Measurements from ENCODE around the gene CLASP1. TPM values are rescaled to one million over a fixed set of nuclear protein-coding genes. Genes with fewer than 3 reads are reported as not detected.

CLASP1 gene
- total and polyA plus RNA-seq, 2 experiments from 2014 or later = 16.6 to 56.3 TPM

GRCh38 chr2:121613774-121614173 lies 35.5 kb downstream of the CLASP1 start:
- Mint-ChIP-seq H3K27ac (no peak overlapping the region), H3K4me1 (no peaks in the 10 kb centered on the region), H3K36me3 (ENCODE audit: low read depth) (peaks cover 4% of the 10 kb centered on the region; the same call in 2 of the 3 replicates), H3K27me3 (ENCODE audit: insufficient read depth, low read depth, poor library complexity) (no peaks in the 10 kb centered on the region), H3K9me3 (no peaks in the 10 kb centered on the region), H3K4me3 (no peak overlapping the region)
- H3F3A ChIP-seq (replicated peaks; ENCODE audit: low read depth) = no peaks in the 10 kb centered on the region
- no peak overlapping the region for H3K27ac ChIP-seq (ENCODE audit: low read depth)
- H3K4me3 ChIP-seq = no peak overlapping the region
- no peaks in the 10 kb centered on the region for H3K9me2 ChIP-seq (ENCODE audit: insufficient read depth)
- H2AFZ ChIP-seq = no peak overlapping the region
- no peak overlapping the region for H3K4me2 ChIP-seq
- peaks cover 31% of the 10 kb centered on the region for H4K20me1 ChIP-seq (replicated peaks; ENCODE audit: insufficient read depth)
- H3K79me2 ChIP-seq (replicated peaks; ENCODE audit: insufficient read depth) = peaks cover 51% of the 10 kb centered on the region
- DNase-seq (ENCODE audit: low spot score) (no peak), ATAC-seq (no peak)
- no peaks in the 10 kb centered on the region for H3K4me1 ChIP-seq (ENCODE audit: insufficient read depth)
- no peaks in the 10 kb centered on the region for H3K27me3 ChIP-seq (ENCODE audit: insufficient read depth)
- TF ChIP-seq ZNF331 (CRISPR knock-in tag; IDR thresholded peaks at IDR 0.05; ENCODE audit: low read depth) (no peak), JUNB (IDR thresholded peaks at IDR 0.05; ENCODE audit: unreplicated experiment) (no peak), CREB1 (CRISPR knock-in tag; IDR thresholded peaks at IDR 0.05; ENCODE audit: low read depth) (no peak), STAT1 (IDR thresholded peaks at IDR 0.05; ENCODE audit: unreplicated experiment) (no peak), EZH2phosphoT487 (IDR thresholded peaks at IDR 0.05; ENCODE audit: unreplicated experiment) (no peak), NANOG (IDR thresholded peaks at IDR 0.05; ENCODE audit: borderline replicate concordance) (no peak), ETS1 (IDR thresholded peaks at IDR 0.05) (no peak), POLR2AphosphoS5 (IDR thresholded peaks at IDR 0.05; ENCODE audit: low read depth) (no peak), CTCF (conservative IDR thresholded peaks at IDR 0.05; ENCODE audit: low read depth in 2 of 2) (no peak), EZH2 (IDR thresholded peaks at IDR 0.05; ENCODE audit: low read depth, unreplicated experiment) (no peak), REST (IDR thresholded peaks at IDR 0.05; ENCODE audit: unreplicated experiment) (no peak), ZNF114 (CRISPR knock-in tag; IDR thresholded peaks at IDR 0.05) (no peak)
- TF ChIP-seq, protein P1, sequence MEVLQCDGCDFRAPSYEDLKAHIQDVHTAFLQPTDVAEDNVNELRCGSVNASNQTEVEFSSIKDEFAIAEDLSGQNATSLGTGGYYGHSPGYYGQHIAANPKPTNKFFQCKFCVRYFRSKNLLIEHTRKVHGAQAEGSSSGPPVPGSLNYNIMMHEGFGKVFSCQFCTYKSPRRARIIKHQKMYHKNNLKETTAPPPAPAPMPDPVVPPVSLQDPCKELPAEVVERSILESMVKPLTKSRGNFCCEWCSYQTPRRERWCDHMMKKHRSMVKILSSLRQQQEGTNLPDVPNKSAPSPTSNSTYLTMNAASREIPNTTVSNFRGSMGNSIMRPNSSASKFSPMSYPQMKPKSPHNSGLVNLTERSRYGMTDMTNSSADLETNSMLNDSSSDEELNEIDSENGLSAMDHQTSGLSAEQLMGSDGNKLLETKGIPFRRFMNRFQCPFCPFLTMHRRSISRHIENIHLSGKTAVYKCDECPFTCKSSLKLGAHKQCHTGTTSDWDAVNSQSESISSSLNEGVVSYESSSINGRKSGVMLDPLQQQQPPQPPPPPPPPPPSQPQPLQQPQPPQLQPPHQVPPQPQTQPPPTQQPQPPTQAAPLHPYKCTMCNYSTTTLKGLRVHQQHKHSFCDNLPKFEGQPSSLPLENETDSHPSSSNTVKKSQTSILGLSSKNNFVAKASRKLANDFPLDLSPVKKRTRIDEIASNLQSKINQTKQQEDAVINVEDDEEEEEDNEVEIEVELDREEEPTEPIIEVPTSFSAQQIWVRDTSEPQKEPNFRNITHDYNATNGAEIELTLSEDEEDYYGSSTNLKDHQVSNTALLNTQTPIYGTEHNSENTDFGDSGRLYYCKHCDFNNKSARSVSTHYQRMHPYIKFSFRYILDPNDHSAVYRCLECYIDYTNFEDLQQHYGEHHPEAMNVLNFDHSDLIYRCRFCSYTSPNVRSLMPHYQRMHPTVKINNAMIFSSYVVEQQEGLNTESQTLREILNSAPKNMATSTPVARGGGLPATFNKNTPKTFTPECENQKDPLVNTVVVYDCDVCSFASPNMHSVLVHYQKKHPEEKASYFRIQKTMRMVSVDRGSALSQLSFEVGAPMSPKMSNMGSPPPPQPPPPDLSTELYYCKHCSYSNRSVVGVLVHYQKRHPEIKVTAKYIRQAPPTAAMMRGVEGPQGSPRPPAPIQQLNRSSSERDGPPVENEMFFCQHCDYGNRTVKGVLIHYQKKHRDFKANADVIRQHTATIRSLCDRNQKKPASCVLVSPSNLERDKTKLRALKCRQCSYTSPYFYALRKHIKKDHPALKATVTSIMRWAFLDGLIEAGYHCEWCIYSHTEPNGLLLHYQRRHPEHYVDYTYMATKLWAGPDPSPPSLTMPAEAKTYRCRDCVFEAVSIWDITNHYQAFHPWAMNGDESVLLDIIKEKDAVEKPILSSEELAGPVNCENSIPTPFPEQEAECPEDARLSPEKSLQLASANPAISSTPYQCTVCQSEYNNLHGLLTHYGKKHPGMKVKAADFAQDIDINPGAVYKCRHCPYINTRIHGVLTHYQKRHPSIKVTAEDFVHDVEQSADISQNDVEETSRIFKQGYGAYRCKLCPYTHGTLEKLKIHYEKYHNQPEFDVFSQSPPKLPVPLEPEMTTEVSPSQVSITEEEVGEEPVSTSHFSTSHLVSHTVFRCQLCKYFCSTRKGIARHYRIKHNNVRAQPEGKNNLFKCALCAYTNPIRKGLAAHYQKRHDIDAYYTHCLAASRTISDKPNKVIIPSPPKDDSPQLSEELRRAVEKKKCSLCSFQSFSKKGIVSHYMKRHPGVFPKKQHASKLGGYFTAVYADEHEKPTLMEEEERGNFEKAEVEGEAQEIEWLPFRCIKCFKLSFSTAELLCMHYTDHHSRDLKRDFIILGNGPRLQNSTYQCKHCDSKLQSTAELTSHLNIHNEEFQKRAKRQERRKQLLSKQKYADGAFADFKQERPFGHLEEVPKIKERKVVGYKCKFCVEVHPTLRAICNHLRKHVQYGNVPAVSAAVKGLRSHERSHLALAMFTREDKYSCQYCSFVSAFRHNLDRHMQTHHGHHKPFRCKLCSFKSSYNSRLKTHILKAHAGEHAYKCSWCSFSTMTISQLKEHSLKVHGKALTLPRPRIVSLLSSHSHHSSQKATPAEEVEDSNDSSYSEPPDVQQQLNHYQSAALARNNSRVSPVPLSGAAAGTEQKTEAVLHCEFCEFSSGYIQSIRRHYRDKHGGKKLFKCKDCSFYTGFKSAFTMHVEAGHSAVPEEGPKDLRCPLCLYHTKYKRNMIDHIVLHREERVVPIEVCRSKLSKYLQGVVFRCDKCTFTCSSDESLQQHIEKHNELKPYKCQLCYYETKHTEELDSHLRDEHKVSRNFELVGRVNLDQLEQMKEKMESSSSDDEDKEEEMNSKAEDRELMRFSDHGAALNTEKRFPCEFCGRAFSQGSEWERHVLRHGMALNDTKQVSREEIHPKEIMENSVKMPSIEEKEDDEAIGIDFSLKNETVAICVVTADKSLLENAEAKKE (CRISPR knock-in tag; IDR thresholded peaks at IDR 0.05) = no peak
- no peaks in the 10 kb centered on the region; the same call in 1 of the 2 replicates for H3K36me3 ChIP-seq (ENCODE audit: insufficient read depth)
